Measurements from ENCODE around the gene FRAS1.

DNA sequence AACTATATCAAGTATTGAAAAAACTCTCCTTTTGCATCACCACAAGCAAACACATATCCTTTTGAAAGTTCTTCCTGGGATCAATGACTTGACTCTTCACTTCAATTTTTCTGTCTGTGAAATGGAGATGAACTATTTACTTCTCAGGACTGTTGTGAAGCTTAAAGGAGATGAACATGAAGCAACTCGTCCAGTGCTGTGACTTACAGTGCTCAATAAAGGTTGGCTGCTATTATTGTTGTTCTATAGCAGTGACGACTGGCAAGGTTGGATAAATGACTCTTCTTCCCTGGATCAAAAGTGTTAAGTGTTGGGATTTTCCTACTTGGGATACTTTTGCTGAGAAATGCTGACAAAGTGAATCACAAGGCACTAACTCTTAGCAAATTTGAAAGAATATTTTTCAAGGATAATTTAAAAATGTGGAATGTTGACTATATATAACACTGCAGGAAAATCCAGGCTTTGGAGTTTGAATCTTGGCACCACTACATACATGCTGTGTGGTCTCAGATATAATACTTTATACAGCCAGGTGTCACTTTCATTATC lies 13.7 kb downstream of the FRAS1 start:
- TF ChIP-seq FOXK2 (IDR thresholded peaks at IDR 0.05) (no peak), SP1 (IDR thresholded peaks at IDR 0.05) (no peak), SUZ12 (IDR thresholded peaks at IDR 0.05) (no peak), L3MBTL2 (conservative IDR thresholded peaks at IDR 0.05) (no peak), ZNF384 (IDR thresholded peaks at IDR 0.05) (no peak), HDGF (IDR thresholded peaks at IDR 0.05; ENCODE audit: borderline replicate concordance) (no peak), BHLHE40 (IDR thresholded peaks at IDR 0.05; ENCODE audit: borderline replicate concordance) (no peak), TARDBP (IDR thresholded peaks at IDR 0.05) (no peak)
- TF ChIP-seq, protein P1, sequence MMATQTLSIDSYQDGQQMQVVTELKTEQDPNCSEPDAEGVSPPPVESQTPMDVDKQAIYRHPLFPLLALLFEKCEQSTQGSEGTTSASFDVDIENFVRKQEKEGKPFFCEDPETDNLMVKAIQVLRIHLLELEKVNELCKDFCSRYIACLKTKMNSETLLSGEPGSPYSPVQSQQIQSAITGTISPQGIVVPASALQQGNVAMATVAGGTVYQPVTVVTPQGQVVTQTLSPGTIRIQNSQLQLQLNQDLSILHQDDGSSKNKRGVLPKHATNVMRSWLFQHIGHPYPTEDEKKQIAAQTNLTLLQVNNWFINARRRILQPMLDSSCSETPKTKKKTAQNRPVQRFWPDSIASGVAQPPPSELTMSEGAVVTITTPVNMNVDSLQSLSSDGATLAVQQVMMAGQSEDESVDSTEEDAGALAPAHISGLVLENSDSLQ (IDR thresholded peaks at IDR 0.05), result no peak

Data from HEK293T (cell line).